Lower lobe of right lung (tissue), 2 donors: ENCODE results near the gene RNF181. TPM values are rescaled to one million over a fixed set of nuclear protein-coding genes. Genes with fewer than 3 reads are reported as not detected.

Experiments
- ATAC-seq, 2 donors: fragments of 200-7000 bp; cut with Tn5 transposase; one replicate each; pipeline ENCODE4 v1.9.1; 2020 to 2022; ENCODE audit warnings: mild to moderate bottlenecking in 2 of 2, moderate library complexity in 2 of 2
- DNase-seq: peaks from one replicate; pipeline ENCODE4 v3.0.0-alpha.2; 2020
- H3K27ac ChIP-seq: fragments of 200-600 bp; one replicate; pipeline ENCODE4 v1.8.0; 2022
- H3K27me3 ChIP-seq: fragments of 200-600 bp; one replicate; pipeline ENCODE4 v1.8.0; 2022; ENCODE audit warnings: low read depth
- H3K36me3 ChIP-seq: fragments of 200-600 bp; one replicate; pipeline ENCODE4 v1.8.0; 2022; ENCODE audit warnings: mild to moderate bottlenecking
- H3K4me1 ChIP-seq: fragments of 200-600 bp; one replicate; pipeline ENCODE4 v1.8.0; 2022
- H3K4me3 ChIP-seq: fragments of 200-600 bp; one replicate; pipeline ENCODE4 v1.8.0; 2022; ENCODE audit warnings: mild to moderate bottlenecking
- H3K9me3 ChIP-seq: fragments of 200-600 bp; one replicate; pipeline ENCODE4 v1.8.0; 2022
- intact Hi-C: fragments of 100-400 bp; cut with DNase I; formaldehyde crosslinking; loops from one replicate; pipeline ENCODE4 v1.11.0; 2022
- total RNA-seq: library from RNA; stranded (reverse); fragmentation: NEBNext Ultra II Directional; extraction: Animal tissue kit (Norgen Biotek cat#: 25700); gene quantifications from one replicate; pipeline ENCODE4 v1.2.1, GENCODE V29; 2021
- TF ChIP-seq, protein P1 (sequence below): fragments of 200-600 bp; IDR thresholded peaks from one replicate; pipeline ENCODE4 v1.8.0; 2022; ENCODE audit warnings: antibody characterized with exemption, mild to moderate bottlenecking
- donor health status: DM: no; HTN: yes; CAD: no; lungs with severe emphysema.

Gene RNF181
- total RNA-seq, 1 donor from 2014 or later, result 89.8 TPM

DNA sequence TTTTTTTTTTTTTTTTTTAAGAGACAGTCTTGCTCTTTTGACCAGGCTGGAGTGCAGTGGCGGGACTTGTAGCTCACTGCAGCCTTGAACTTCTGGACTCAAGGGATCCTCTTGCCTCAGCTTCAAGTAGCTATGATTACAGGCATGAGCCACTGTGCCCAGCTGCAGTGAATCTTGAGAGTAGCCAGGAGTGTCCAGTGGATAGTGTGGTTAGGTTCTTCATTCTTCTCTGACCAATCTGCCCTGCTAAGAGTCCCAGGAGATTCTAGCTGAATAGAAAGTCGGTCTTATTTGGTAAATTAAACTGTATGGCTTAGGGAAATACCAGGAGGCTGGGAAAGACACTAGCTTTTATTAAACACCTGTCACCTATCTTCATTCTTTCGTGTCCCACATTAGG, 35.8 kb downstream of the RNF181 start:
- no peak overlapping the region for H3K4me3 ChIP-seq
- intact Hi-C loops, result loop anchor here (10.0 kb wide), 1 partner anchor 183 kb away; no protein-coding TSS in a partner anchor
- H3K4me1 ChIP-seq, result no peaks in the 10 kb centered on the region
- H3K27ac ChIP-seq, result no peak overlapping the region
- no peaks in the 10 kb centered on the region for H3K27me3 ChIP-seq
- H3K9me3 ChIP-seq, result no peaks in the 10 kb centered on the region
- DNase-seq (no peak), ATAC-seq (no peak)
- TF ChIP-seq, protein P1, sequence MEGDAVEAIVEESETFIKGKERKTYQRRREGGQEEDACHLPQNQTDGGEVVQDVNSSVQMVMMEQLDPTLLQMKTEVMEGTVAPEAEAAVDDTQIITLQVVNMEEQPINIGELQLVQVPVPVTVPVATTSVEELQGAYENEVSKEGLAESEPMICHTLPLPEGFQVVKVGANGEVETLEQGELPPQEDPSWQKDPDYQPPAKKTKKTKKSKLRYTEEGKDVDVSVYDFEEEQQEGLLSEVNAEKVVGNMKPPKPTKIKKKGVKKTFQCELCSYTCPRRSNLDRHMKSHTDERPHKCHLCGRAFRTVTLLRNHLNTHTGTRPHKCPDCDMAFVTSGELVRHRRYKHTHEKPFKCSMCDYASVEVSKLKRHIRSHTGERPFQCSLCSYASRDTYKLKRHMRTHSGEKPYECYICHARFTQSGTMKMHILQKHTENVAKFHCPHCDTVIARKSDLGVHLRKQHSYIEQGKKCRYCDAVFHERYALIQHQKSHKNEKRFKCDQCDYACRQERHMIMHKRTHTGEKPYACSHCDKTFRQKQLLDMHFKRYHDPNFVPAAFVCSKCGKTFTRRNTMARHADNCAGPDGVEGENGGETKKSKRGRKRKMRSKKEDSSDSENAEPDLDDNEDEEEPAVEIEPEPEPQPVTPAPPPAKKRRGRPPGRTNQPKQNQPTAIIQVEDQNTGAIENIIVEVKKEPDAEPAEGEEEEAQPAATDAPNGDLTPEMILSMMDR, result no peak
- H3K36me3 ChIP-seq, result peaks cover 98% of the 10 kb centered on the region

DNA sequence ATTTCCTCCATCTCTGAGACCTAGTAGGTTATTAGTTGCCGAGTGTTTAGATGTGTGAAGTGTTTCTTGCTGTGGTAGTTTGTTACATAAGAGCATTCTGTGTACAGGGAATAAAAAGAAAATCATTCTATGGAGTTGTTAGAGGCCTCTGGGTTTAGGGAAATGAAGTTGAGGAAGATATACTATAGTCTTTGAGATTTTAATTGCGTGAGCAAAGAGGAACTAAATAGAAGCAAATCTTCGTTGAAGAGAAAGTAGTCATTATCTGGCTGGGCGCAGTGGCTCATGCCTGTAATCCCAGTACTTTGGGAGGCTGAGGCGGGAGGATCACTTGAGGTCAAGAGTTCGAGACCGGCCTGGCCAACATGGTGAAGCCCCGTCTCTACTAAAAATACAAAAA, 39.5 kb downstream of the RNF181 start:
- no peak overlapping the region for H3K4me3 ChIP-seq
- H3K4me1 ChIP-seq, result peaks cover 6% of the 10 kb centered on the region
- no peaks in the 10 kb centered on the region for H3K9me3 ChIP-seq
- H3K27me3 ChIP-seq, result no peaks in the 10 kb centered on the region
- DNase-seq (no peak), ATAC-seq (no peak)
- TF ChIP-seq, protein P1, result no peak
- H3K36me3 ChIP-seq, result peaks cover 98% of the 10 kb centered on the region
- intact Hi-C loops, result loop anchor here (10.0 kb wide), 1 partner anchor 180 kb away; no protein-coding TSS in a partner anchor
- no peak overlapping the region for H3K27ac ChIP-seq

DNA sequence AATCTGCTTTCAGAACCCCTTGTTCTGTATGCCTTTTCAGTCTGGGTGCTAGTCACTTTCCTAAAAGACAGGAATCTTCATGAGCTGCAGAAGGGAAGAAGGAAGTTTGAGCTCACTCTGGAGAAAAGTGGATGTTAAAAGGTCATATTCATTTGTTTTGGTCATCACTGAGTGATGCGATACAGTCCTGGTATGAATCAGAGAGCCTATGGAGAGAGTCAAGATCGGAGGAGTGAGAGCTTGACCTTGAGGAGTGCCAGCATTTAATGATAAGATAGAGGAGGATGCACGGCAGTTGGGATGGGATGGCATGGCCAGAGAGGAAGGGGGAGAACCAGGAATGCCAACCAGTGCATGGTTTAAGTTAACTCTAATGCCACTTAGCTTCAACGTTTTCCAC, 40.1 kb downstream of the RNF181 start:
- no peak for DNase-seq
- intact Hi-C loops, result loop anchor here (10.0 kb wide), 1 partner anchor 179 kb away; no protein-coding TSS in a partner anchor
- TF ChIP-seq, protein P1, result no peak
- peaks cover 6% of the 10 kb centered on the region for H3K4me1 ChIP-seq
- H3K27ac ChIP-seq, result no peak overlapping the region
- H3K9me3 ChIP-seq, result no peaks in the 10 kb centered on the region
- no peak overlapping the region for H3K4me3 ChIP-seq
- peaks cover 98% of the 10 kb centered on the region for H3K36me3 ChIP-seq
- ATAC-seq, result no peak
- H3K27me3 ChIP-seq, result no peaks in the 10 kb centered on the region

DNA sequence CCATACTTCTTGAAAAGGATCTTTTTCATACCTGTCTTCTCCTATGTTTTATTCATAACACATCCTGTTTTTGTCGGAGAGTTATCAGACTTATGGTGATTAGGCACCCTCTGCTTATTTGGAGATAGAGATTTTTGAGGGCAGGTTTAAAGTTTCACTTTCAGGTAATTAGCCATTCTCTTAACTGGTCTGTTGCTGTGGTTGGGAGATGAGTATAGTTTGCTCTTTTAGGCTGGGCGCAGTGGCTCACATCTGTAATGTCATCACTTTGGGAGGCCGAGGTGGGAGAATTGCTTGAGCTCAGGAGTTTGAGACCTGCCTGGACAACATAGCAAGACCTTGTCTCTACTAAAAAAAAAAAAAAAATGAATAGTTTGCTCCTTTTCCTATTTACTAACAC, 47.2 kb downstream of the RNF181 start:
- no peak for ATAC-seq
- Histone ChIP-seq H3K4me1 (peaks cover 1% of the 10 kb centered on the region), H3K9me3 (no peaks in the 10 kb centered on the region), H3K27me3 (no peaks in the 10 kb centered on the region), H3K4me3 (no peak overlapping the region), H3K27ac (no peak overlapping the region), H3K36me3 (peaks cover 100% of the 10 kb centered on the region)
- TF ChIP-seq, protein P1, result no peak
- intact Hi-C loops, result no loop called here
- no peak for DNase-seq

DNA sequence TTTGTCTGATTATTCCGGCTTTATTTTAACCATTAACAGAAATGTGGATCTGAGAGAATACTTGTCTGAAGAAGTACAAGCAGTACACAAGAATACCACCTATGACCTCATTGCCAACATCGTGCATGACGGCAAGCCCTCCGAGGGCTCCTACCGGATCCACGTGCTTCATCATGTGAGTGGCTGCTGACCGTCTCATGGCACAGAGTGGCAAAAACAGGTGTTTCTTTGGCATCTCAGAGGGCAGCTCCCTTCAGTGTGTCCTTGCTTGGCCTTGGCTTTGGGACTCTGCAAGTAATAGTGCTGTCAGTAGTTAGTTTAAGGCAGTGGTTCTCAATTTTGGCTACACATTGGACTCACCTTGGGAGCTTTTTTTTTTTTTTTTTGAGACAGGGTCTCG, 49.4 kb downstream of the RNF181 start:
- H3K4me3 ChIP-seq, result no peak overlapping the region
- H3K4me1 ChIP-seq, result peaks cover 13% of the 10 kb centered on the region
- DNase-seq (no peak), ATAC-seq (no peak)
- intact Hi-C loops, result no loop called here
- no peaks in the 10 kb centered on the region for H3K9me3 ChIP-seq
- no peaks in the 10 kb centered on the region for H3K27me3 ChIP-seq
- TF ChIP-seq, protein P1, result no peak
- no peak overlapping the region for H3K27ac ChIP-seq
- peaks cover 100% of the 10 kb centered on the region for H3K36me3 ChIP-seq

DNA sequence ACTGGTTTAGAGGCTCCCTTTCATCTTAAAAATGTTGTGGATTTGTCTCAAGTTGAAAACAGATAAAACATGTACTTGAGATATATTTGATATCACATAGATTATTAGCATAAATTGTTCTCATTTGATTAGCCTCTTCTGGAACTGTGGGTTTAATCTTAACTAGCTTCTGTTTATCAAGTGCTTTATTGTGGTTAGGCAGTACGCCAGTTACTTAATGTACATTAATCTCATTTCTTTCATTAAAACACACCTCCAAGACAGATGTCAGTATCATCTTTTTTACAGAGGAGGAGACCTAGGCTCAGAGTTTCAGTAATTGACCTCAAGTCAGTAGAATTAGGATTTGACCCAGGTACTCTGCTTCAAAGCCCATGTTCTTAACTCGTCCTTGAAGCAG, 50.6 kb downstream of the RNF181 start:
- peaks cover 98% of the 10 kb centered on the region for H3K36me3 ChIP-seq
- ATAC-seq (no peak), DNase-seq (no peak)
- no peak overlapping the region for H3K27ac ChIP-seq
- H3K27me3 ChIP-seq, result no peaks in the 10 kb centered on the region
- no peak overlapping the region for H3K4me3 ChIP-seq
- H3K9me3 ChIP-seq, result no peaks in the 10 kb centered on the region
- intact Hi-C loops, result no loop called here
- TF ChIP-seq, protein P1, result no peak
- peaks cover 13% of the 10 kb centered on the region for H3K4me1 ChIP-seq
